T-helper 1 cell treated with Interleukin-12 subunit alpha and Interleukin-12 subunit beta and Interleukin-4 antibody, amounts not matched to agents 30 μg/mL and 1 μg/mL, for 36 hours (primary cell): ENCODE results near the gene DLG4.

Source experiments
- H3K27ac Mint-ChIP-seq: one replicate; pipeline ENCODE4 v1.8.0; 2021; ENCODE audit warnings: mild to moderate bottlenecking, mixed read lengths
- H3K27me3 Mint-ChIP-seq: one replicate; pipeline ENCODE4 v1.8.0; 2021; ENCODE audit warnings: low read depth, mixed read lengths
- H3K36me3 Mint-ChIP-seq: one replicate; pipeline ENCODE4 v1.8.0; 2021; ENCODE audit warnings: low read depth, mixed read lengths
- H3K4me1 Mint-ChIP-seq: one replicate; pipeline ENCODE4 v1.8.0; 2021; ENCODE audit warnings: low read depth, mixed read lengths
- H3K4me3 Mint-ChIP-seq: one replicate; pipeline ENCODE4 v1.8.0; 2021; ENCODE audit warnings: mild to moderate bottlenecking, moderate library complexity, mixed read lengths
- H3K9me3 Mint-ChIP-seq: one replicate; pipeline ENCODE4 v1.8.0; 2021; ENCODE audit warnings: mixed read lengths

DLG4 gene

GRCh38 chr17:7217113-7217987, 2.3 kb downstream of the DLG4 start:
- peaks cover 4% of the 10 kb centered on the region for H3K36me3 Mint-ChIP-seq
- H3K27ac Mint-ChIP-seq, result peak overlapping the region; percentile 82
- H3K9me3 Mint-ChIP-seq, result no peaks in the 10 kb centered on the region
- H3K27me3 Mint-ChIP-seq, result peaks cover 9% of the 10 kb centered on the region
- H3K4me3 Mint-ChIP-seq, result peak overlapping the region; percentile 82
- H3K4me1 Mint-ChIP-seq, result peaks cover 65% of the 10 kb centered on the region

- Mint-ChIP-seq H3K36me3 (peaks cover 3% of the 10 kb centered on the region), H3K27ac (peak overlapping the region; percentile 39), H3K9me3 (no peaks in the 10 kb centered on the region), H3K4me1 (peaks cover 67% of the 10 kb centered on the region), H3K4me3 (peak overlapping the region; percentile 58), H3K27me3 (peaks cover 15% of the 10 kb centered on the region)
Observed at GRCh38 chr17:7216242-7217112, 3.2 kb downstream of the DLG4 start.

DNA sequence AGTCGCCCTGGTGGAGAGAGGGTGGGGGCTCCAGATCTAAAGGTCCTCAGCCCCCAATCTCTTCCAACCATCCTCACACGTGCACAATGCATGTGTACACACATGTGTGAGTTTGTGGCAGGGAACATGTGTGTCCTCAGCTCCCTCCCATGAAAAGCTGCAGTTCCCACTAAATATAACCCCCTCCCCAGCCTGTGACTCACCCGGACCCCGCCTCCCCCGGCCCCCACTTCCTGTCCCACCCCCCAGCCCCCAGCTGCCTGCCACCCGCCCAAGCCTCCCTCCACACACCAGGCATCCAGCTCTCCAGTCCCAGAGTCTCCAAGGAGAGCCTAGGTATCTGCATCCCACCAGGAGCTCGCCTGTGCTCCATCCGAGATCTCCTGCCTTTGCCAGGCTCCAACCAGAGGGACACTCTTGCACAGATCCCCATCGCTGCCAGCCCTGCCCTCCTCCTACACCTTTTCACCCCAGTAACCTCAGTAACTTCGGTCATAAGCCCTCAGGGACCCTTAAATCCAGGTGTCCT, 3.9 kb downstream of the DLG4 start:
- peak overlapping the region; percentile 26 for H3K27ac Mint-ChIP-seq
- peak overlapping the region; percentile 58 for H3K4me3 Mint-ChIP-seq
- H3K4me1 Mint-ChIP-seq, result peaks cover 61% of the 10 kb centered on the region
- H3K36me3 Mint-ChIP-seq, result peaks cover under 1% of the 10 kb centered on the region
- no peaks in the 10 kb centered on the region for H3K9me3 Mint-ChIP-seq
- peaks cover 15% of the 10 kb centered on the region for H3K27me3 Mint-ChIP-seq

- Mint-ChIP-seq H3K36me3 (peaks cover under 1% of the 10 kb centered on the region), H3K4me1 (peaks cover 56% of the 10 kb centered on the region), H3K4me3 (peak overlapping the region; percentile 89), H3K27me3 (peaks cover 16% of the 10 kb centered on the region), H3K27ac (peak overlapping the region; percentile 96), H3K9me3 (no peaks in the 10 kb centered on the region)
Observed at GRCh38 chr17:7215136-7215638, 4.4 kb downstream of the DLG4 start.

DNA sequence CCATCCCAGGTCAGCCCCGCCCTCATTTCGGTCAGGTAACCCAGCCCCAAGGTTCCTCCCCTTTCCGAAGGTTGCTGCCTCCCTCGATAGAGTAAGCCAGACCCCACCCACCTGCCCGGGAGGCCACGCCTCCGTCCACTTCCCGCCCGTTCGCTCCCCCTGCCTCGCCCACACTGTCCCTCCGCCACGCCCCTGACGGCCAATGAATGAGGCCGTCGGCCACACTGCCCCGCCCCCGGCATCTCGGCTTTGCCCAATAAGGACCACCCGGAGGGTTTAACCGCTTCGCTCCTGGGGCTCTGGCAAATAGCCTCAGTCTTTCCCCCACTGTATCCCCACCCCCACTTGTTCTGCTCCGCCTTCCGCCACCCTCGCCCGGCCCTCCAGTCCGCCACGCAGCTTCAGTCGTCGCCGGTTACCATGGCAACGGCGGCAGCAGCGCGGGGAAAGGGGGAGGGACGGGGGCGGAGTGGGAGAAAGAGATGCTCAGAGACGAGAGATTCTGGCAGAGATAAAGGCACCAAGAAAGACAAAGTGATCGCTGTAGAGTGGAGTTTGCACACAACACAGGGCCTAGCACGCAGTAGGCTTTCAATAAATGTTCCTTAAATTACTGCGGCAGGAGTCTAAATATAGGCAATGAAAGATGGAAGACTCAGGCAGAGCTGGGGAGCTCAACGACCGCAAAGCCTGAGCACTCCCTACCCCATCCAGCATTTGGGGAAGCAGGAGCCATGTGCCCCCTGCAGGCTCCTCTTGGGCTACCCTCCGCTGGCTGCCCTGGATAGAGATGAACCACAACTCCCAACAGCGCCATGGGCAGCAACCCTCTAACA, 5.1 kb downstream of the DLG4 start:
- Mint-ChIP-seq H3K36me3 (peaks cover 3% of the 10 kb centered on the region), H3K27me3 (peaks cover 22% of the 10 kb centered on the region), H3K4me1 (peaks cover 53% of the 10 kb centered on the region), H3K4me3 (peak overlapping the region; percentile 89), H3K27ac (peak overlapping the region; percentile 96), H3K9me3 (no peaks in the 10 kb centered on the region)

DNA sequence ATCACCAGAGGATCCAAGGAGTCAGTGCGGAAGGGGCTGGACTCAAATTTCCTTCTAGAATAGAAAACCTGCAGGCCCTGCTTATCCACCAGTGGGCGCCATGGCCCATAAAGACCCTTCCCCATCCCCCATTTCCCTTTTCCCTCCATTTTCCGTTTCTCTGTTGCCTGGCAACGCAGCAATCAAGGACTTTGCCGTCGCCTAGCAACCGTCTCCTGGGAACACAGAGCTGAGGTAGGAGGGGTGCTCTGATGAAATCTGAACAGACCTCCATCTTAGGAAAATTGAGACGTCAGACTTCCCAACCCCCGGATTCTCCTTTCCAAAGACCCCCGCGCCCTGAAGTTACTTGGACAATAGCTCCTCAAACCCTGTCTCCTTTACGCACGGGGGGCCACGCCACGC, 5.7 kb downstream of the DLG4 start:
- H3K27ac Mint-ChIP-seq, result peak overlapping the region; percentile 96
- no peaks in the 10 kb centered on the region for H3K9me3 Mint-ChIP-seq
- H3K27me3 Mint-ChIP-seq, result peaks cover 22% of the 10 kb centered on the region
- H3K36me3 Mint-ChIP-seq, result peaks cover 3% of the 10 kb centered on the region
- H3K4me1 Mint-ChIP-seq, result peaks cover 48% of the 10 kb centered on the region
- H3K4me3 Mint-ChIP-seq, result peak overlapping the region; percentile 89

GRCh38 chr17:7211491-7212273, 8.0 kb downstream of the DLG4 start:
- peaks cover 22% of the 10 kb centered on the region for H3K27me3 Mint-ChIP-seq
- H3K36me3 Mint-ChIP-seq, result peaks cover 5% of the 10 kb centered on the region
- H3K4me3 Mint-ChIP-seq, result no peak overlapping the region
- H3K4me1 Mint-ChIP-seq, result peaks cover 38% of the 10 kb centered on the region
- no peak overlapping the region for H3K27ac Mint-ChIP-seq
- H3K9me3 Mint-ChIP-seq, result no peaks in the 10 kb centered on the region

DNA sequence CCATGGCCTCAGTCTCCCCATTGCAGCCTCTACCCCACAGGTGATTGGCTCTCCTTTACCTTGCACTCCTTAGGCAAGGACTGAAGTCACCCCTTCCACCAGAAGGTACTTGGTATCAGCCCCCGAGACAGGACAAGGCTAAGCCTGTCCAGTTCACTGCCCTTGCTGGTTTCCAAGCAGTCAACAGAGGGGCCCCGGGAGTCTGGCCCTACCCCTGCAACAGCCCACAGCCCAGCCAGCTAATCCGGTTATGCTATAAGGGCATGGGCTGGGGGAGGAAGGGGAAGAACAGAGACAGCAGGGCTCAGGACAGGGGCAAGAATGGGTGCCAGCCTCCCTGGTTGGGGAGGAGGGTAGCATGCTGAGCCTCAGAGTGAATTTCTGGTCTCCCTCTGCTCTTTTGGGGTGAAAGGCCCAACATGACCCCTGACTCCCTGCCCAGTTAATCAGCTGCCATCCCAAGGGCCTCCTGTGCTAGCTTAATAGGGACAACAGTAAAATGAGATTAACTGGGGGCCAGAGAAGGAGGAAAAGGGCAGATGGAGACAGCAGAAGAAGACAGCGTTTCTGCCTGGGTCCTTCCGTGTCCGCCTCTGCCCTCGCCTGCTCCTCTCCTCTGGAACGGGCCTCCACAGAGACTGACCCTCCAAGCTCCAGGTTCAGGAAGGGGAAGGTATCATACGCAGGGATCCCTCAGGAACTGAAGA, 10.7 kb downstream of the DLG4 start:
- Mint-ChIP-seq H3K4me3 (no peak overlapping the region), H3K27me3 (peaks cover 22% of the 10 kb centered on the region), H3K27ac (peak overlapping the region; percentile 45), H3K9me3 (no peaks in the 10 kb centered on the region), H3K4me1 (peaks cover 42% of the 10 kb centered on the region), H3K36me3 (peaks cover 5% of the 10 kb centered on the region)

GRCh38 chr17:7208027-7208571, 11.5 kb downstream of the DLG4 start:
- Mint-ChIP-seq H3K27me3 (peaks cover 16% of the 10 kb centered on the region), H3K9me3 (no peaks in the 10 kb centered on the region), H3K4me3 (no peak overlapping the region), H3K27ac (peak overlapping the region; percentile 45), H3K36me3 (peaks cover 5% of the 10 kb centered on the region), H3K4me1 (peaks cover 37% of the 10 kb centered on the region)

DNA sequence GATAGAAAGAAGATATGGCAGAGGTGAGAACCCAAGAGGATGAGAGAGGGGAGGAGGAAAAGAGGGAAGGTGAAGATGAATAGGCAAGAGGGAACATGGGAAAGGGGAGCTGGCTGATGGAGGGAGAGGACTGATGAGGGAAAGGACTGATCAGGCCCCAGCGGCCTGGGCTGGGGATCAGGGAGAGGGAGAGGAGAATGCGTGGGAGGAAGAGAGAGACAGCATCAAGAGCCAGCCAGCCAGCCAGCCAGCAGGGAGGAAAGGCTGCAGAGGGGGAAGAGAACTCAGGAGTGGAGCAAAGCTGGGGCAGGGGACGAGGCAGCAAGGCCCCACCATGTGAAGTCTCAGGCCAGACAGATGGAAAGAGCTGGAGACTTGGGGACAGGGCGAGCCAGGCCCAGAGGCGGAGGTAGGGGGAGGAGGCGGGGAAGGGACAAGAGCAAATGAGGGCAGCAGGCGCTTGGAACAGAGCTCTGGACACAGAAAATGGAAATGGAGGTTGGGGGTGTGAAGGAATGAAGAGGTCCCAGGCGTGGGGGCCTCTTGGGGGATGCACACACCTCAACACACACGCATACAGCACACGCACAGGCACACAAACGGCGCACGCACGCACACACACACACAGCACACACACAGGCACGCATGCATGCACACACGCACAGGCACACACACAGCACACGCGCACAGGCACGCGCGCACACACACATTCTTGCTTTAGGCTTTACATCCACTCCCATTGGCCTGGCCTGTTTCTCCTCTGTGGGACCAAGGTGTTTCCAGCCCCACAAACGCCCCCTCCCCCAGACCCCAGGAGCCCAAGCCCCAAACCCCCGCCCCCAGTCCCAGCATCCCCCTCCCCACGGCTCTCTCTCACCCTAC, 12.3 kb downstream of the DLG4 start:
- Mint-ChIP-seq H3K27ac (peak overlapping the region; percentile 61), H3K36me3 (peaks cover 12% of the 10 kb centered on the region), H3K4me1 (peaks cover 36% of the 10 kb centered on the region), H3K9me3 (no peaks in the 10 kb centered on the region), H3K4me3 (peak overlapping the region; percentile 9), H3K27me3 (peaks cover 14% of the 10 kb centered on the region)

DNA sequence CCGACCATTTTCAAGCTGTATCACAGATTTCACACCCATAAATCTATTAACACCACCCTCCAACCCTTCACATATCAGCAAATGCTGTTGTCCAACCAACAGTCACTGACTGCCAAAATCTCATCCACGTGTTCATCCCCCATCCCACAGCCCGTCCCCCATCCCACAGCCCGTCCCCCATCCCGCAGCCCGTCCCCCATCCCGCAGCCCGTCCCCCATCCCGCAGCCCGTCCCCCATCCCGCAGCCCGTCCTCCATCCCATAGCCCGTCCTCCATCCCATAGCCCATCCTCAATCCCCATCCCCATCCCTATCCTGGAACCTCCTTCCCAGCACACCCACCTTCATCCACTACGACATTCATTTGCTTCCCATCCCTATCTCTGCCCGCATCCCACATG, 14.1 kb downstream of the DLG4 start:
- H3K4me3 Mint-ChIP-seq, result peak overlapping the region; percentile 86
- H3K9me3 Mint-ChIP-seq, result no peaks in the 10 kb centered on the region
- peak overlapping the region; percentile 95 for H3K27ac Mint-ChIP-seq
- peaks cover 33% of the 10 kb centered on the region for H3K4me1 Mint-ChIP-seq
- H3K27me3 Mint-ChIP-seq, result peaks cover 7% of the 10 kb centered on the region
- H3K36me3 Mint-ChIP-seq, result peaks cover 12% of the 10 kb centered on the region
